CD4-positive, alpha-beta memory T cell (primary cell): ENCODE measurements around the gene LSP1. TPM values are rescaled to one million over a fixed set of nuclear protein-coding genes. Genes with fewer than 3 reads are reported as not detected.

Experiments used
- CTCF ChIA-PET: fragments of 350-600 bp; sonication (Branson Sonifier 250); formaldehyde crosslinking; loops from one replicate; lab custom pipeline; 2021; ENCODE audit warnings: inconsistent platforms; ENCODE audit not compliant: partially characterized antibody; lab: Charles Lee
- POLR2A ChIA-PET: fragments of 350-600 bp; sonication (Branson Sonifier 250); formaldehyde crosslinking; loops from one replicate; lab custom pipeline; 2021; ENCODE audit not compliant: partially characterized antibody; lab: Charles Lee
- DNase-seq, 5 donors: peaks; one replicate each; pipeline versions ENCODE4 v3.0.0 to v3.0.0-alpha.2; 2020 to 2022; ENCODE audit warnings: mixed read lengths in 1 of 5
- H3K27ac ChIP-seq: one replicate; pipeline ENCODE4 v1.7.0; 2013; ENCODE audit warnings: low read depth, low read length
- H3K27me3 ChIP-seq: 2 replicates; pipeline ENCODE4 v1.7.0; 2013; ENCODE audit warnings: mild to moderate bottlenecking, low read length, moderate library complexity; ENCODE audit not compliant: insufficient read depth
- H3K36me3 ChIP-seq: 2 replicates; pipeline ENCODE4 v1.7.0; 2013; ENCODE audit warnings: mild to moderate bottlenecking, low read length, moderate library complexity; ENCODE audit not compliant: insufficient read depth
- H3K4me1 ChIP-seq: 2 replicates; pipeline ENCODE4 v1.7.0; 2013; ENCODE audit warnings: mild to moderate bottlenecking, low read length, moderate library complexity; ENCODE audit not compliant: insufficient read depth
- H3K4me3 ChIP-seq, 2 donors: one replicate each; pipeline ENCODE4 v1.7.0; 2013; ENCODE audit warnings: low read length in 2 of 2, mild to moderate bottlenecking in 1 of 2
- H3K9me3 ChIP-seq, 2 donors: one replicate each; pipeline ENCODE4 v1.7.0; 2013; ENCODE audit warnings: low read length in 2 of 2, control low read depth in 1 of 2; ENCODE audit not compliant: control insufficient read depth in 1 of 2
- H3K27ac Mint-ChIP-seq, 7 donors: one replicate each; pipeline ENCODE4 v1.8.0; 2020 to 2021; ENCODE audit warnings: mixed read lengths in 7 of 7, mild to moderate bottlenecking in 6 of 7, inconsistent platforms in 3 of 7, moderate library complexity in 3 of 7
- H3K27me3 Mint-ChIP-seq, 2 donors: one replicate each; pipeline ENCODE4 v1.8.0; 2020 to 2021; ENCODE audit warnings: mixed read lengths in 2 of 2
- H3K36me3 Mint-ChIP-seq, 2 donors: one replicate each; pipeline ENCODE4 v1.8.0; 2020 to 2021; ENCODE audit warnings: mixed read lengths in 2 of 2, inconsistent platforms in 1 of 2, mild to moderate bottlenecking in 1 of 2
- H3K4me1 Mint-ChIP-seq, 4 donors: one replicate each; pipeline ENCODE4 v1.8.0; 2020 to 2021; ENCODE audit warnings: mixed read lengths in 4 of 4, mild to moderate bottlenecking in 1 of 4
- H3K4me3 Mint-ChIP-seq, 8 donors: one replicate each; pipeline ENCODE4 v1.8.0; 2020 to 2021; ENCODE audit warnings: mixed read lengths in 8 of 8, mild to moderate bottlenecking in 7 of 8, moderate library complexity in 6 of 8, inconsistent platforms in 3 of 8
- H3K9me3 Mint-ChIP-seq, 8 donors: one replicate each; pipeline ENCODE4 v1.8.0; 2020 to 2021; ENCODE audit warnings: mixed read lengths in 8 of 8, mild to moderate bottlenecking in 5 of 8, inconsistent platforms in 3 of 8, moderate library complexity in 1 of 8
- intact Hi-C: fragments of 100-400 bp; cut with micrococcal nuclease; formaldehyde crosslinking; loops from one replicate; pipeline ENCODE4 v1.15.1; 2023
- polyA plus RNA-seq, 2 donors: library from polyadenylated mRNA; unstranded; fragments of 300-500 nt; fragmentation: Illumina TruSeq; gene quantifications; one replicate each; pipeline ENCODE4 v1.2.3, GENCODE V29; 2021
- total RNA-seq, 2 experiments: library from RNA; stranded (reverse); gene quantifications; one replicate each; pipeline ENCODE4 v1.2.3, GENCODE V29; 2021

The LSP1 gene
- total and polyA plus RNA-seq, 4 experiments from 2014 or later, result 253 to 435 (median 325) TPM

GRCh38 chr11:1824221-1825038 is 28.5 kb upstream of the LSP1 start:
- Histone ChIP-seq H3K36me3 (no peaks in the 10 kb centered on the region), H3K9me3 (no peaks in the 10 kb centered on the region), H3K4me3 (no peak overlapping the region), H3K4me1 (no peaks in the 10 kb centered on the region), H3K27ac (no peak overlapping the region), H3K27me3 (no peaks in the 10 kb centered on the region)
- no peak for DNase-seq
- Mint-ChIP-seq H3K27ac (no peak overlapping the region), H3K27me3 (peaks cover 4 to 15% of the 10 kb centered on the region in 2 donors), H3K4me1 (no peaks in the 10 kb centered on the region), H3K36me3 (no peaks in the 10 kb centered on the region), H3K9me3 (peaks cover 0 to 3% (median 1%) of the 10 kb centered on the region in 8 donors), H3K4me3 (no peak overlapping the region)
- ChIA-PET POLR2A (no interaction called here), CTCF (interaction anchor here (0.9 to 1.5 kb wide), 3 partner anchors 9 to 131 kb away, joined by 3 to 5 read pairs (median 3); partner anchors contain the start of gene SYT8)
- intact Hi-C loops, result no loop called here

- H3K9me3 ChIP-seq, result no peaks in the 10 kb centered on the region
- intact Hi-C loops, result no loop called here
- CTCF ChIA-PET, result interaction anchor here (1.2 to 1.5 kb wide), 2 partner anchors 8 to 9 kb away, joined by 3 to 5 read pairs; partner anchors contain the start of gene SYT8
- H3K4me3 ChIP-seq, result no peak overlapping the region
- Mint-ChIP-seq H3K27me3 (peaks cover 6 to 15% of the 10 kb centered on the region in 2 donors), H3K27ac (no peak overlapping the region), H3K4me3 (no peak overlapping the region), H3K4me1 (no peaks in the 10 kb centered on the region), H3K9me3 (peaks cover 0 to 3% (median 0%) of the 10 kb centered on the region in 8 donors), H3K36me3 (no peaks in the 10 kb centered on the region)
- no peaks in the 10 kb centered on the region for H3K4me1 ChIP-seq
- no peaks in the 10 kb centered on the region for H3K27me3 ChIP-seq
- no peak for DNase-seq
- POLR2A ChIA-PET, result no interaction called here
- H3K27ac ChIP-seq, result no peak overlapping the region
- H3K36me3 ChIP-seq, result no peaks in the 10 kb centered on the region
Observed at GRCh38 chr11:1825039-1825740, 27.7 kb upstream of the LSP1 start.

GRCh38 chr11:1825785-1826451 is 27.0 kb upstream of the LSP1 start:
- H3K27me3 ChIP-seq, result no peaks in the 10 kb centered on the region
- H3K4me3 Mint-ChIP-seq, result no peak overlapping the region
- ChIA-PET POLR2A (no interaction called here), CTCF (interaction anchor here (1.2 kb wide), 1 partner anchor 132 kb away, joined by 4 read pairs; no protein-coding TSS in a partner anchor)
- no peak overlapping the region for H3K27ac Mint-ChIP-seq
- no peak overlapping the region for H3K4me3 ChIP-seq
- H3K9me3 Mint-ChIP-seq, result peaks cover 0 to 3% (median 0%) of the 10 kb centered on the region in 8 donors
- H3K36me3 ChIP-seq, result no peaks in the 10 kb centered on the region
- H3K27ac ChIP-seq, result no peak overlapping the region
- no peak for DNase-seq
- no peaks in the 10 kb centered on the region for H3K36me3 Mint-ChIP-seq
- H3K27me3 Mint-ChIP-seq, result peaks cover 6 to 15% of the 10 kb centered on the region in 2 donors
- no peaks in the 10 kb centered on the region for H3K4me1 ChIP-seq
- intact Hi-C loops, result no loop called here
- no peaks in the 10 kb centered on the region for H3K9me3 ChIP-seq
- no peaks in the 10 kb centered on the region for H3K4me1 Mint-ChIP-seq

GRCh38 chr11:1826552-1827094 is 26.3 kb upstream of the LSP1 start:
- Mint-ChIP-seq H3K27ac (no peak overlapping the region), H3K27me3 (peaks cover 3 to 13% of the 10 kb centered on the region in 2 donors), H3K9me3 (no peaks in the 10 kb centered on the region), H3K4me3 (no peak overlapping the region), H3K4me1 (no peaks in the 10 kb centered on the region), H3K36me3 (no peaks in the 10 kb centered on the region)
- H3K9me3 ChIP-seq, result no peaks in the 10 kb centered on the region
- ChIA-PET POLR2A (no interaction called here), CTCF (interaction anchor here (1.2 kb wide), 1 partner anchor 132 kb away, joined by 4 read pairs; no protein-coding TSS in a partner anchor)
- H3K4me3 ChIP-seq, result no peak overlapping the region
- intact Hi-C loops, result no loop called here
- H3K36me3 ChIP-seq, result no peaks in the 10 kb centered on the region
- H3K4me1 ChIP-seq, result no peaks in the 10 kb centered on the region
- H3K27me3 ChIP-seq, result no peaks in the 10 kb centered on the region
- H3K27ac ChIP-seq, result no peak overlapping the region
- DNase-seq, result no peak

- Mint-ChIP-seq H3K27ac (no peak overlapping the region), H3K4me1 (no peaks in the 10 kb centered on the region), H3K4me3 (no peak overlapping the region), H3K27me3 (peaks cover 7 to 16% of the 10 kb centered on the region in 2 donors), H3K36me3 (no peaks in the 10 kb centered on the region), H3K9me3 (no peaks in the 10 kb centered on the region)
- Histone ChIP-seq H3K27ac (no peak overlapping the region), H3K9me3 (no peaks in the 10 kb centered on the region), H3K36me3 (no peaks in the 10 kb centered on the region), H3K27me3 (no peaks in the 10 kb centered on the region), H3K4me3 (no peak overlapping the region), H3K4me1 (peaks cover under 1% of the 10 kb centered on the region)
- intact Hi-C loops, result no loop called here
- CTCF ChIA-PET, result interaction anchor here (1.2 to 10.0 kb wide), 3 partner anchors 9 to 134 kb away, joined by 3 to 351 read pairs (median 4); no protein-coding TSS in a partner anchor
- POLR2A ChIA-PET, result no interaction called here
- DNase-seq, result no peak
Observed at GRCh38 chr11:1827095-1827813, 25.6 kb upstream of the LSP1 start.

GRCh38 chr11:1827931-1828330 is 25.0 kb upstream of the LSP1 start:
- Histone ChIP-seq H3K36me3 (no peaks in the 10 kb centered on the region), H3K27ac (no peak overlapping the region), H3K27me3 (no peaks in the 10 kb centered on the region), H3K9me3 (no peaks in the 10 kb centered on the region), H3K4me1 (peaks cover 5% of the 10 kb centered on the region), H3K4me3 (no peak overlapping the region)
- Mint-ChIP-seq H3K4me1 (no peaks in the 10 kb centered on the region), H3K27me3 (peaks cover 7 to 16% of the 10 kb centered on the region in 2 donors), H3K4me3 (no peak overlapping the region), H3K27ac (no peak overlapping the region), H3K9me3 (no peaks in the 10 kb centered on the region), H3K36me3 (no peaks in the 10 kb centered on the region)
- no peak for DNase-seq
- ChIA-PET CTCF (interaction anchor here (1.2 to 10.0 kb wide), 2 partner anchors 10 to 135 kb away, joined by 3 to 351 read pairs; no protein-coding TSS in a partner anchor), POLR2A (no interaction called here)
- intact Hi-C loops, result no loop called here
